HepG2 (cell line): ENCODE data around the gene KLHL17. TPM values are rescaled to one million over a fixed set of nuclear protein-coding genes. Genes with fewer than 3 reads are reported as not detected.

Source experiments
- ATAC-seq: fragments of 200-7000 bp; cut with Tn5 transposase; 3 replicates; pipeline ENCODE4 v1.9.1; 2020; ENCODE audit warnings: mild to moderate bottlenecking, moderate library complexity
- BruUV-seq: library from RNA; stranded (reverse); fragments of 400-500 nt; replicated peaks from 2 replicates; lab custom pipeline; 2021; lab: Mats Ljungman, UMichigan
- CTCF ChIA-PET: fragments of 300-600 bp; formaldehyde crosslinking; extraction: SDS; loops from one replicate; lab custom pipeline; 2021; ENCODE audit warnings: low total read pairs, inconsistent platforms, low intra/inter-chr PET ratio; lab: Yijun Ruan, JAX
- POLR2A ChIA-PET: fragments of 350-600 bp; sonication (Branson Sonifier 250); formaldehyde crosslinking; loops from one replicate; lab custom pipeline; 2020; ENCODE audit warnings: antibody characterized with exemption, inconsistent platforms; lab: Yijun Ruan, JAX
- DNase-seq: peaks from one replicate; pipeline ENCODE4 v3.0.0-alpha.2; 2015; ENCODE audit warnings: low spot score
- FAIRE-seq: peaks from 3 replicates; lab custom pipeline; 2011; peaks lifted over from hg19 to GRCh38; lab: Jason Lieb, UNC
- H2AFZ ChIP-seq: one replicate; pipeline ENCODE4 v1.6.1; 2011; ENCODE audit warnings: low read length, inconsistent platforms
- H3K27ac ChIP-seq: fragments of 300-600 bp; 3 replicates; pipeline ENCODE4 v1.8.0; 2011; ENCODE audit warnings: mixed run types, mild to moderate bottlenecking, mixed read lengths, low read length, inconsistent platforms; ENCODE audit not compliant: insufficient read depth; ENCODE audit errors: extremely low read length
- H3K27me3 ChIP-seq, 2 experiments: fragments of 200-600 bp in 1 of 2; 2 replicates in 1 of 2; 3 replicates in 1 of 2; pipeline versions ENCODE4 v1.6.0 to v1.8.0; 2011; ENCODE audit warnings: low read length in 2 of 2, mild to moderate bottlenecking in 2 of 2, moderate library complexity in 2 of 2, inconsistent platforms in 1 of 2; ENCODE audit not compliant: insufficient read depth in 2 of 2, control insufficient read depth in 1 of 2
- H3K36me3 ChIP-seq, 2 experiments: fragments of 200-600 bp in 1 of 2; replicated peaks in 1 of 2; 2 replicates in 1 of 2; 3 replicates in 1 of 2; pipeline versions ENCODE4 v1.5.1 to v1.8.0; 2011; ENCODE audit warnings: low read length in 2 of 2, inconsistent platforms in 1 of 2; ENCODE audit not compliant: insufficient read depth in 2 of 2, control insufficient read depth in 1 of 2
- H3K4me1 ChIP-seq: 2 replicates; pipeline ENCODE4 v1.5.1; 2012; ENCODE audit warnings: low read length, inconsistent platforms; ENCODE audit not compliant: insufficient read depth
- H3K4me2 ChIP-seq: 2 replicates; pipeline ENCODE4 v1.6.0; 2011; ENCODE audit warnings: low read depth, low read length, inconsistent platforms
- H3K4me3 ChIP-seq, 3 experiments: fragments of 200-600 bp in 1 of 3; sonication (generic), shearing (Covaris generic) in 1 of 3; replicated peaks in 1 of 3; 2 replicates each; pipeline ENCODE4 v1.5.1; 2011 to 2016; ENCODE audit warnings: low read length in 3 of 3, inconsistent platforms in 2 of 3, low read depth in 2 of 3, mild to moderate bottlenecking in 2 of 3, control low read depth in 1 of 3, mixed read lengths in 1 of 3; ENCODE audit not compliant: insufficient read depth in 1 of 3
- H3K79me2 ChIP-seq: one replicate; pipeline ENCODE4 v1.6.1; 2011; ENCODE audit warnings: low read length, inconsistent platforms; ENCODE audit not compliant: insufficient read depth
- H3K9ac ChIP-seq: 2 replicates; pipeline ENCODE4 v1.6.0; 2011; ENCODE audit warnings: mild to moderate bottlenecking, low read depth, low read length, inconsistent platforms; ENCODE audit not compliant: insufficient read depth
- H3K9me3 ChIP-seq: 2 replicates; pipeline ENCODE4 v1.5.1; 2012; ENCODE audit warnings: mild to moderate bottlenecking, low read length
- H4K20me1 ChIP-seq: 2 replicates; pipeline ENCODE4 v1.6.0; 2011; ENCODE audit warnings: inconsistent platforms, mild to moderate bottlenecking, low read length, moderate library complexity; ENCODE audit not compliant: insufficient read depth
- EZH2 ChIP-seq: conservative IDR thresholded peaks from 2 replicates; pipeline ENCODE4 v1.6.1; 2012; ENCODE audit warnings: mild to moderate bottlenecking, low read depth, low read length, moderate library complexity
- FOXK1 ChIP-seq: sonication (generic); formaldehyde crosslinking; IDR thresholded peaks from 2 replicates; pipeline ENCODE4 v1.4.0; 2020; ENCODE audit warnings: low read depth, missing genetic modification reagents, borderline replicate concordance
- FOXP1 ChIP-seq, 2 experiments: fragments of 450-650 bp in 1 of 2; IDR thresholded peaks; 2 replicates each; pipeline ENCODE4 v1.6.1; 2017 to 2018; ENCODE audit warnings: antibody characterized with exemption in 1 of 2
- GLI4 ChIP-seq: sonication (generic); formaldehyde crosslinking; IDR thresholded peaks from 2 replicates; pipeline ENCODE4 v1.5.1; 2020; ENCODE audit warnings: missing genetic modification reagents, mild to moderate bottlenecking, moderate library complexity, borderline replicate concordance
- HIVEP1 ChIP-seq: sonication (generic); formaldehyde crosslinking; IDR thresholded peaks from 2 replicates; pipeline ENCODE4 v1.4.0; 2020; ENCODE audit warnings: mild to moderate bottlenecking, missing genetic modification reagents
- LCORL ChIP-seq, 2 experiments: fragments of 450-650 bp in 1 of 2; sonication (generic) in 1 of 2; formaldehyde crosslinking in 1 of 2; IDR thresholded peaks; 2 replicates each; pipeline versions ENCODE4 v1.5.0 to v1.6.1; 2017 to 2020; ENCODE audit warnings: antibody characterized with exemption in 1 of 2, missing genetic modification reagents in 1 of 2
- MTF2 ChIP-seq: sonication (generic); formaldehyde crosslinking; IDR thresholded peaks from 2 replicates; pipeline ENCODE4 v1.5.0; 2020; ENCODE audit warnings: missing genetic modification reagents, borderline replicate concordance
- THYN1 ChIP-seq: sonication (generic); formaldehyde crosslinking; IDR thresholded peaks from 2 replicates; pipeline ENCODE4 v1.8.1; 2023; ENCODE audit warnings: low read depth, mild to moderate bottlenecking, moderate library complexity, missing genetic modification reagents, borderline replicate concordance
- ZNF232 ChIP-seq: sonication (generic); formaldehyde crosslinking; IDR thresholded peaks from 2 replicates; pipeline ENCODE4 v1.4.0; 2020; ENCODE audit warnings: missing genetic modification reagents, borderline replicate concordance
- ZNF644 ChIP-seq: IDR thresholded peaks from 2 replicates; pipeline ENCODE4 v1.6.1; 2016; ENCODE audit warnings: low read depth
- ZNF713 ChIP-seq: sonication (generic); formaldehyde crosslinking; IDR thresholded peaks from 2 replicates; pipeline ENCODE4 v1.4.0; 2020; ENCODE audit warnings: mild to moderate bottlenecking, missing genetic modification reagents
- ZNF878 ChIP-seq: sonication (generic); formaldehyde crosslinking; IDR thresholded peaks from 2 replicates; pipeline ENCODE4 v1.8.1; 2023; ENCODE audit warnings: mild to moderate bottlenecking, missing genetic modification reagents, moderate library complexity
- ZSCAN25 ChIP-seq: sonication (generic); formaldehyde crosslinking; IDR thresholded peaks from 2 replicates; pipeline ENCODE4 v1.8.0; 2022; ENCODE audit warnings: mild to moderate bottlenecking, missing genetic modification reagents
- WGBS: methylation state at CpG from one replicate; pipeline ENCODE4 v1.1.6; 2017; ENCODE audit warnings: low lambda C conversion rate; 5-methylcytosine and 5-hydroxymethylcytosine counted together
- in situ Hi-C: cut with HindIII; loops from 2 replicates; pipeline ENCODE4 v1.10.0; 2017; ENCODE audit warnings: low pct_unique_long_range_greater_than_20kb; ENCODE audit not compliant: extremely low pct_ligation_motif_present
- intact Hi-C: fragments of 100-400 bp; cut with micrococcal nuclease; formaldehyde crosslinking; loops from one replicate; pipeline ENCODE4 v1.10.0; 2022; ENCODE audit not compliant: unreplicated experiment
- polyA plus RNA-seq, 8 experiments: library from polyadenylated mRNA; depleted of rRNA in 3 of 8; stranded (reverse) in 7 of 8; unstranded in 1 of 8; fragments of >200 nt; fragmentation: Illumina TruSeq in 4 of 8; extraction: Trizol in 4 of 8; gene quantifications; 2 replicates each; pipeline versions ENCODE4 v1.2.1 to v1.2.3, GENCODE V29; 2011 to 2016; ENCODE audit warnings: low read depth in 4 of 8, missing spikeins in 1 of 8, mixed read lengths in 1 of 8; ENCODE audit not compliant: insufficient read depth in 1 of 8
- total RNA-seq, 5 experiments: library from RNA; depleted of rRNA; stranded (reverse); fragments of >200 nt; fragmentation: Illumina TruSeq; extraction: Trizol; gene quantifications; 2 replicates each; pipeline ENCODE4 v1.2.3, GENCODE V29; 2016; ENCODE audit warnings: low read depth in 1 of 5
- TF ChIP-seq, protein P1 (sequence below): sonication (generic); formaldehyde crosslinking; IDR thresholded peaks from 2 replicates; pipeline ENCODE4 v1.4.0; 2020; ENCODE audit warnings: mild to moderate bottlenecking, missing genetic modification reagents

The KLHL17 gene
- total and polyA plus RNA-seq, 2 of the 13 experiments (the other 11 are each of a cell fraction or from before 2014, with no cell fraction given) = 9.3 to 24.7 TPM

- Histone ChIP-seq H3K9ac (no peak overlapping the region), H3K27ac (no peak overlapping the region), H3K9me3 (no peaks in the 10 kb centered on the region), H3K4me1 (peaks cover 17% of the 10 kb centered on the region), H3K79me2 (no peaks in the 10 kb centered on the region), H3K4me3 (peak overlapping the region in 2 of 3 experiments; percentile 16 to 62; a peak in 2 of 6 replicates), H2AFZ (no peak overlapping the region), H4K20me1 (peaks cover 3% of the 10 kb centered on the region; the same call in 1 of the 2 replicates), H3K27me3 (peaks cover 44 to 85% of the 10 kb centered on the region in 2 experiments), H3K36me3 (no peaks in the 10 kb centered on the region), H3K4me2 (peak overlapping the region; percentile 60)
- 0% methylated on average over 2 of the region's 65 CpGs for WGBS
- in situ Hi-C loops (no loop called here), intact Hi-C loops (no loop called here)
- ChIA-PET POLR2A (no interaction called here), CTCF (no interaction called here)
- FAIRE-seq (no peak), DNase-seq (no peak), ATAC-seq (no peak)
- TF ChIP-seq LCORL (IDR thresholded peaks at IDR 0.05) (no peak), LCORL (CRISPR knock-in tag; IDR thresholded peaks at IDR 0.05) (no peak), ZSCAN25 (CRISPR knock-in tag) (peak; percentile 71), ZNF644 (CRISPR knock-in tag) (no peak), FOXK1 (CRISPR knock-in tag) (no peak), THYN1 (CRISPR knock-in tag) (no peak), GLI4 (CRISPR knock-in tag) (no peak), FOXP1 (IDR thresholded peaks at IDR 0.05) (no peak), FOXP1 (CRISPR knock-in tag; IDR thresholded peaks at IDR 0.05) (no peak), ZNF232 (CRISPR knock-in tag) (no peak), ZNF878 (no peak), HIVEP1 (CRISPR knock-in tag) (0 out of 2 replicates have a peak, but pooled peaks have one; percentile 35), MTF2 (CRISPR knock-in tag) (peak; percentile 85; the same call in 1 of the 2 replicates), EZH2 (peak; percentile 98), ZNF713 (CRISPR knock-in tag) (no peak)
- TF ChIP-seq, protein P1, sequence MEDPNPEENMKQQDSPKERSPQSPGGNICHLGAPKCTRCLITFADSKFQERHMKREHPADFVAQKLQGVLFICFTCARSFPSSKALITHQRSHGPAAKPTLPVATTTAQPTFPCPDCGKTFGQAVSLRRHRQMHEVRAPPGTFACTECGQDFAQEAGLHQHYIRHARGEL (CRISPR knock-in tag) = 0 out of 2 replicates have a peak, but pooled peaks have one; percentile 20
- BruUV-seq = no TSS peak
Observed at GRCh38 chr1:925561-926421, 34.6 kb upstream of the KLHL17 start.
